Mucosa of stomach (tissue), 1 donor: ENCODE results near the gene SS18.

Source experiments
- H3K27me3 ChIP-seq: one replicate; pipeline ENCODE4 v1.7.0; 2013; ENCODE audit warnings: mild to moderate bottlenecking, low read length; ENCODE audit not compliant: control insufficient read depth, insufficient read depth
- H3K36me3 ChIP-seq: one replicate; pipeline ENCODE4 v1.7.0; 2013; ENCODE audit warnings: low read length; ENCODE audit not compliant: control insufficient read depth, insufficient read depth
- H3K4me1 ChIP-seq: one replicate; pipeline ENCODE4 v1.7.0; 2013; ENCODE audit warnings: mild to moderate bottlenecking, low read length; ENCODE audit not compliant: control insufficient read depth, insufficient read depth
- H3K4me3 ChIP-seq: one replicate; pipeline ENCODE4 v1.7.0; 2013; ENCODE audit warnings: low read length
- H3K9ac ChIP-seq: one replicate; pipeline ENCODE4 v1.7.0; 2013; ENCODE audit warnings: mild to moderate bottlenecking, low read length, moderate library complexity
- H3K9me3 ChIP-seq: one replicate; pipeline ENCODE4 v1.7.0; 2013; ENCODE audit warnings: mild to moderate bottlenecking, low read length, moderate library complexity; ENCODE audit not compliant: control insufficient read depth
- donor health status: Pancreatic carcinoma.

Gene SS18

DNA sequence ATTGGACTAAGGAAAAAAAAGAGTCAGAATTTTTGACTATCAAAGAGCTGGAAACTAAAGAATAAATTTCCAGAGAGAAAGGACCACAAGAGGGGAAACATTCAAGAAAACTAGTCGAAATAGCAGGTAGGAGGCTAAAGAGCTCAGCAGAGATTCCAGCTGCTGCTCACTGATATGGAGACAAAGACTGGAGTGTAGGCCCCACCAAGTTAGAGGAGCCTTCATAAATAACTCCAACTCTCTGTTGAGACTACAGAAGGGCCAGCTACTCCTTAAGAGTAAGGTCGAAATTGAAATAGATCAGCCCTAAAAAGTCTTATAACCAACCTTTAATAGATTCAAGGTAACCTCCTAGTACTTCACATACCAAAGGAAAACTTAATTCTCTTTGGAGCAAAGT is 31.1 kb downstream of the SS18 start:
- Histone ChIP-seq H3K27me3 (no peaks in the 10 kb centered on the region), H3K4me3 (no peak overlapping the region), H3K36me3 (peaks cover 6% of the 10 kb centered on the region), H3K9me3 (no peaks in the 10 kb centered on the region), H3K4me1 (no peaks in the 10 kb centered on the region), H3K9ac (no peak overlapping the region)

DNA sequence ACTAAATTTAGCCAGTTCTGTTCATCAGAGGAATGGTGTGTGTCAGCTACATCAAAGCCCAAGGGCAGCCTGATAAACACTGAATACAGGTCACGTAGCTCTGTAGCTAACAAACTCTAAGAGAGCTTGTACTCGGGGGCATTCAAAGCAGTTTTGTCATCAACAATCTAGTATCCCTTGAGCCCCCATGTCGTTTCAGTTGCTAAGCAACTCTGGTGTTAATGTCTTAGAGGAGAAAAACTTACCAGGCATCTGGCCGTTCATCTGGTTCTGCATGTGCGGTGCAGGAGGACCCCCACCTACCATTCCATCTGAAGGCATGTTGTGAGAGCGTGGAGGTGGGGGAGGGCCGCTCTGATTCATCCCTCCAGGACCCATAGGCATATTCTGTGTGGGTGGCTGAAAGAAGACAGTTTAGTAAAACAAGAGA is 33.1 kb downstream of the SS18 start:
- H3K9me3 ChIP-seq, result no peaks in the 10 kb centered on the region
- no peaks in the 10 kb centered on the region for H3K4me1 ChIP-seq
- no peak overlapping the region for H3K4me3 ChIP-seq
- H3K9ac ChIP-seq, result no peak overlapping the region
- H3K36me3 ChIP-seq, result peaks cover 6% of the 10 kb centered on the region
- no peaks in the 10 kb centered on the region for H3K27me3 ChIP-seq

DNA sequence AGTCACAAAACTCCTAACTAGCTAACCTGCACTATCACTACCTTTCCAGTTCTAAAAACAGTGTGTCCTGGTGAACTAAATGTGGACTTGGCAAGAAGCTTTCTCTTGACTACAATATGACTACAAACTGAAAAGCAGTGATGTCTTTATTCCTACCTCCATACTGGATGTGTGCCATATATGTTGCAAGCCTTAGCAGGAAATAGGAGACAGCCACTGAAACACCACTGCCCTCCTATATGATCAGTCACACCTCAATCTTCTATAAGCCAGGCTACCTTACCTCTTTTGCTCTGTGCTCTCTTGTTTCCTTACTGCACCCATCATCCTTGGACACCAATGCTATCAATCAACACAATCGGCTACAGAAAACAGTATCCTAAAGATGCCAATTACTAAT is 34.1 kb downstream of the SS18 start:
- no peak overlapping the region for H3K9ac ChIP-seq
- no peaks in the 10 kb centered on the region for H3K4me1 ChIP-seq
- peaks cover 6% of the 10 kb centered on the region for H3K36me3 ChIP-seq
- no peaks in the 10 kb centered on the region for H3K27me3 ChIP-seq
- H3K4me3 ChIP-seq, result no peak overlapping the region
- H3K9me3 ChIP-seq, result no peaks in the 10 kb centered on the region

DNA sequence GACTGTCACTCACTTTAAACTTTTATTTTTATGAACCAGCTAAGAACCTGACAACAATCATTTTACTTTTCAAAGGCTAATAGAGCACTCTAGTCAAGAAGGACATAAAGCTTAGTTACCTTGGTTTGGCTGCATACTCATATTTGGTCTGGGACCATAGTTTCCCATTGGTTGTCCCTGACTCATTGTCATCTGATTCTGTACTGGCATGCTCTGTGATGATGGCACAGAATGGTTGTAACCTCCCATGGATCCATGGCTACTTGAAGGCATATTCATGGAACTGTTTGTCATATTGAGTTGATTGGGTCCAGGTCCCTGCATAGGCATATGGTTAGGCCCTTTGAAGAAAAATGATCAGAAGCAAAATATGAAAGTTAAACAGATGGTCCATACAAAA is 37.9 kb downstream of the SS18 start:
- no peak overlapping the region for H3K9ac ChIP-seq
- no peaks in the 10 kb centered on the region for H3K27me3 ChIP-seq
- H3K4me1 ChIP-seq, result no peaks in the 10 kb centered on the region
- H3K36me3 ChIP-seq, result peaks cover 6% of the 10 kb centered on the region
- H3K4me3 ChIP-seq, result no peak overlapping the region
- no peaks in the 10 kb centered on the region for H3K9me3 ChIP-seq

DNA sequence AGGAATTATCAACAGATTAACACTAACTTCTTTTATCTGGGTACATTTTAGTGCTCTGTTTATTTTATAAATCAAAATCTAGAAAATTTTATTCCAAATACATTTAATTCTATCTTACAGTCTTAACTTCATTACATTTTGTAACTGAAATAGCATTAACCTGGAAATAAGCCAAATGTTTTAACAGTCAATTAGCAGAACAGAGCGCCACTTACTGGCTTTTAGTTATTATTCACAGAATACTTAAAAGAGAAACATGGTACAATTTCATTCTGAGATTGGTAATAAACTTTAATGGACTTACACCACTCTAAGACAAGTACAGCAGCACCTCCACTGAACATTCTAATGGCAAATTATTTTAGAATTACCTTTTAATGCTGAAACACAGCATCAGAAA is 38.6 kb downstream of the SS18 start:
- H3K4me1 ChIP-seq, result no peaks in the 10 kb centered on the region
- no peak overlapping the region for H3K9ac ChIP-seq
- H3K27me3 ChIP-seq, result no peaks in the 10 kb centered on the region
- no peaks in the 10 kb centered on the region for H3K9me3 ChIP-seq
- H3K36me3 ChIP-seq, result peaks cover 6% of the 10 kb centered on the region
- H3K4me3 ChIP-seq, result no peak overlapping the region

DNA sequence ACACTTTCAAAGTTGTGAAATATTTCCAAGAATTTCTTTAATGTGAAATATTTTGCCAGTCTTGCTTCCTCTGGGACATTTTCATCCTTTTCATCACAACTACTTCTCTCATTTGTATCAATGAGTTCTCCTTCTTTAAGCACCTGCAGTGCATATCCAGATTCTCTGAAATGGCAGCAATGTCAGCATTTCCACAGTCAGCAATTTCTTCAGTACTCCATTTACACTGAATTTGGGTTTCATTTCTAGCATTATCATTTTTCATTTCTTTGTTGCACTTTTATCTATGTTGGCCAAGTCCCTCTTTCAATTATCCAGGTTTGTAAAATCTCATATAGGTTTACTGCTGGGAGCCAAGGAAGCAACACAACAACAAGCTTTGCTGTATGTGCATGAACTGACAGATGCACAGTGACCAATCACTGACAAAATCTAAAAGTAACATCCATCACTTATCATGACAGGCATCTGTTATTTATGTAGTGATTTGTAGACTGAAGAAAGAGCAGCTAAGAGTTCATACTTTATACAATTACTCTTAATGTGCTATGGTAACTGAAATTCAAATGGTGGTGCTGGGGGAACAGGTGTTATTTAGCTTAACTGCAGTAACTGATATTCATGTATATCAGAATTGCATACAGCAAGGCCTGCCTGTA is 43.9 kb downstream of the SS18 start:
- Histone ChIP-seq H3K4me3 (no peak overlapping the region), H3K4me1 (no peaks in the 10 kb centered on the region), H3K36me3 (no peaks in the 10 kb centered on the region), H3K27me3 (no peaks in the 10 kb centered on the region), H3K9me3 (no peaks in the 10 kb centered on the region), H3K9ac (no peak overlapping the region)

DNA sequence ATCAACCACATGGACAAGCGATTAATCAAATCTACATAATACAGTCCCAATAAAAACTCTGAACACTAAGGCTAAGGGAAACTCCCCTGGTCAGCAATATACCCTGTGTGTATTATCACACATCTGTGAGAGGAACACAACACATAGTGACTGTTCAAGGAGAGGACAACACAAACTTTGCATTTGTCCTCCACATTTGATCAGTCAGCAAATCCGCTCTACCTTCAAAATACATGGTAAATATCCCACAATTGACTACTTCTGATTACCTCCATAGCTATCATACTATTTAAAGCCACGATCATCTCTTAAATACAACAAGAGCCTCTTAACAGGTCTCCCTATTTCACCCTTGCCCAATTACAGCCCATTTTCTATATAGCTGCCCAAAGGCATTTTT is 45.6 kb downstream of the SS18 start:
- H3K36me3 ChIP-seq, result no peaks in the 10 kb centered on the region

DNA sequence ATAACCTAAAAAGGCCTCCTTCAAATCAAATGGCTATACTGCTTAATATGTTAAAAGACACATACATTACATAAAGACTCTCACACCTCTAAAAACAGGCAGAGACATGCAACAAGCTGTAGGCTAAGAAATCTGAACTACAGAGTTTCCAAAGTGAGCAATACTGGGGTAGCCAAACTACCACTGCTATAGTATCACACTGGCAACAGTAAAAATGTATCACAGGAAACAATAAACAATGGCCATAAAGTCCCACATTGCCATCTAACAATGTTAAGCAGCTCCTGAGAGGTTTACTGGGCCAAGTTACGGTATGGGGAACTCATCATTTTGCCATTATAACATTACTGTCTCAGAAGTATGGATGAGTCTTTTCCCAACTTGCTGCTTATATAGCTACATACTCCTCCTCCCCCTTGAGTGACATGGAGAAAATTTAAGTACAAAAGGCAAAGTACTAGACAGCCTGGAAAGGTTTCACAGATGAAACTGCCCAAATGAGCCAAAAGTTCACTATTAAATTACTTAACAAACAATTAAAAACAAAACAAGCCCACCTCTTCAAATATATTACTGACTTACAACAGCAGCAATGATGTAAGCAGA is 50.3 kb downstream of the SS18 start:
- H3K27me3 ChIP-seq, result no peaks in the 10 kb centered on the region
- no peaks in the 10 kb centered on the region for H3K9me3 ChIP-seq
- H3K4me3 ChIP-seq, result no peak overlapping the region
- H3K4me1 ChIP-seq, result no peaks in the 10 kb centered on the region
- H3K36me3 ChIP-seq, result no peaks in the 10 kb centered on the region
- H3K9ac ChIP-seq, result no peak overlapping the region

More for the DNA sequence above, 45.6 kb downstream of the SS18 start:
- no peaks in the 10 kb centered on the region for H3K4me1 ChIP-seq
- no peaks in the 10 kb centered on the region for H3K27me3 ChIP-seq
- H3K9ac ChIP-seq, result no peak overlapping the region
- H3K4me3 ChIP-seq, result no peak overlapping the region
- H3K9me3 ChIP-seq, result no peaks in the 10 kb centered on the region

DNA sequence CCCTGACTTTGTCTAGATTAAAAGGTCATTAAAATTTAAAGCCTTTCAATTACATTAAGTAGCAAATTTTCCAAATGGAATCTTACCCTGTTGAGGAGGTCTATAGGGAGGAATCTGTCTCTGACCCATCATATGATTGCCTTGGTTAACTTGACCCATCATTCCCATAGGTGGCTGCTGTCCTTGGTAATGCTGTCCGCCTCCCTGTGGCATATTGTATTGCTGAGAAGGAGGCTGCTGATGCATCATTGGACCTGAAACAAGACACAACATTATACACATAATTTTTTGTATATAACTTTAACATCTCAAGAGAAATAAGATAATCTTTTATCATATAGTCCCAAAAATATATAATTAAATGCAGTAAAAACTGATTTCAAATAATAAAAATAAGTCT is 51.2 kb downstream of the SS18 start:
- no peak overlapping the region for H3K4me3 ChIP-seq
- H3K36me3 ChIP-seq, result no peaks in the 10 kb centered on the region
- H3K9me3 ChIP-seq, result no peaks in the 10 kb centered on the region

DNA sequence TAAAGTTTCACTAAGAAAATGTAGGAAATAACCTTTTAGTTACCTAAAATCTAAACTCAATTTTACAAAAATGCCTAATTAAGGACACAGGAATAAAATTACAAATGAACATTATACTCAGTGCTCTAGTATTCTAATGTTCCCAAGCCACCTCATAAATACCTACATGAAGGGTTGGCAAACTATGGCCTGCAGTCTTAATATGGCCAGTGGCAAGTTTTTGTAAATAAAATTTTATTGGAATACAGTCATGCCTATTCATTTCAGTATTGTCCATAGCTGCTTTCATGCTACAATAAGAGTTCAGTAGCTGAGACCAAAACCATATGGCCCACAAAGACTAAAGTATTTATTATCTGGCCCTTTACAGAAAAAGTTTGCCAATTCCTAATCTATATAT is 53.8 kb downstream of the SS18 start:
- H3K9ac ChIP-seq, result no peak overlapping the region
- no peak overlapping the region for H3K4me3 ChIP-seq
- no peaks in the 10 kb centered on the region for H3K4me1 ChIP-seq
- no peaks in the 10 kb centered on the region for H3K9me3 ChIP-seq
- no peaks in the 10 kb centered on the region for H3K27me3 ChIP-seq
- H3K36me3 ChIP-seq, result no peaks in the 10 kb centered on the region

More for the DNA sequence above, 51.2 kb downstream of the SS18 start:
- H3K27me3 ChIP-seq, result no peaks in the 10 kb centered on the region
- H3K9ac ChIP-seq, result no peak overlapping the region
- H3K4me1 ChIP-seq, result no peaks in the 10 kb centered on the region

DNA sequence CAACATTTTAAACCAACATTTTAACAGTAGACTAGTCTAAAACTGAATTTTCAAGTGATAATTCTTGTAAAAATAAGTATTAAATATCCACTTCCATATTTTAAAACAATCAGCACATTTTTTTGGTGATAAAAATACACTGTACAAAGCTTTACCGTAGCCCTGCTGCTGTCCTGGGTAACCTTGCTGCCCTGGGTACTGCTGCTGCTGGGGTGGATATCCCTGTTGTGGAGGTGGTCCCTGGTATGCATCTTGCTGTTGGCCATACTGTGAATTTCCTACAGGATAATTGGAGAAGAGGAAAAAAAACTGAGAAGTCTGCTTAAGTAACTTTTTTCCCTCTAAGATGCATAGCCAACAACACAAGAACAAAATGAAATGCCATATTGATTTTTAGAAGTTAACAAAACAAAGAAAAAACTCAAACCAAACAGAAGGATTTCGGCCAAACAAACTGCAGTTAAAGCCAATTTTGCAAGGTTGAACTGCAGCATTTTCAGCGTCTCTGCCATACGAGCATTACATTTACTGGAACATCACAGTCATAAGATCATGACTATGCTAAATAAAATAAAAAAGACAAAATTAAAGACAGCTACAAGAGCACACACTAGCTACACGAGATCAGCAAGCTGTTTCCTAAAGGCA is 55.4 kb downstream of the SS18 start:
- Histone ChIP-seq H3K36me3 (no peaks in the 10 kb centered on the region), H3K9me3 (no peaks in the 10 kb centered on the region), H3K4me1 (no peaks in the 10 kb centered on the region)

DNA sequence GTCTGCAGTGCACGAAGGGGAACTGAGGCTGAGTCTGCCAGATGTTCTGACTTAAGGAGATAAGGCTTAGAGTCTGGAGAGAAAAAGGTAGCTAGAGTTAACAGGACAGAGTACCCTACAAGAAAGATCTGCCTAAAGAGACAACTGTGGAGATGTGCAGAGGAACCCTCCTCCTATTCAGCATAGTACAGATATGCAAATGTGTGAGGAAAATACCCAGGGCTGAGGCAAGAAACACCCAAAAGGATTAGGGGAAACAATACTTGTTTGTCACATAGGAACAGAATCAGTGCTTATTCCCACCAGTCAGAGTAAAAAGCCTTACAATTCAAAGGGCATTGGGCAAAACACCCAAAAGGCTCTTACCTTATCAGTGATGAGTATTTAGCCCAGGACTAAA is 67.8 kb downstream of the SS18 start:
- no peak overlapping the region for H3K4me3 ChIP-seq
- no peaks in the 10 kb centered on the region for H3K36me3 ChIP-seq
- no peak overlapping the region for H3K9ac ChIP-seq
- no peaks in the 10 kb centered on the region for H3K27me3 ChIP-seq
- H3K4me1 ChIP-seq, result no peaks in the 10 kb centered on the region
- no peaks in the 10 kb centered on the region for H3K9me3 ChIP-seq

More for the DNA sequence above, 55.4 kb downstream of the SS18 start:
- no peak overlapping the region for H3K4me3 ChIP-seq
- H3K27me3 ChIP-seq, result no peaks in the 10 kb centered on the region
- H3K9ac ChIP-seq, result no peak overlapping the region
